HepG2 (cell line): ENCODE data around the gene KCTD6. TPM values are rescaled to one million over a fixed set of nuclear protein-coding genes. Genes with fewer than 3 reads are reported as not detected.

Experiments
- ESRRA ChIP-seq: sonication (generic); formaldehyde crosslinking; IDR thresholded peaks from 2 replicates; pipeline ENCODE4 v1.5.1; 2020; ENCODE audit warnings: mild to moderate bottlenecking, low read depth, missing genetic modification reagents
- LCORL ChIP-seq, 2 experiments: fragments of 450-650 bp in 1 of 2; sonication (generic) in 1 of 2; formaldehyde crosslinking in 1 of 2; IDR thresholded peaks; 2 replicates each; pipeline versions ENCODE4 v1.5.0 to v1.6.1; 2017 to 2020; ENCODE audit warnings: antibody characterized with exemption in 1 of 2, missing genetic modification reagents in 1 of 2
- NR2C2 ChIP-seq: sonication (generic); formaldehyde crosslinking; IDR thresholded peaks from 2 replicates; pipeline ENCODE4 v1.4.0; 2020; ENCODE audit warnings: missing genetic modification reagents, mild to moderate bottlenecking, moderate library complexity, borderline replicate concordance
- PHF21A ChIP-seq: sonication (generic); formaldehyde crosslinking; IDR thresholded peaks from 2 replicates; pipeline ENCODE4 v1.5.0; 2020; ENCODE audit warnings: mild to moderate bottlenecking, missing genetic modification reagents
- THYN1 ChIP-seq: sonication (generic); formaldehyde crosslinking; IDR thresholded peaks from 2 replicates; pipeline ENCODE4 v1.8.1; 2023; ENCODE audit warnings: low read depth, mild to moderate bottlenecking, moderate library complexity, missing genetic modification reagents, borderline replicate concordance
- YEATS4 ChIP-seq: sonication (generic); formaldehyde crosslinking; IDR thresholded peaks from 2 replicates; pipeline ENCODE4 v1.4.0; 2020; ENCODE audit warnings: missing genetic modification reagents, borderline replicate concordance
- ZNF205 ChIP-seq: IDR thresholded peaks from 2 replicates; pipeline ENCODE4 v1.6.1; 2018; ENCODE audit warnings: missing biosample characterization, missing genetic modification reagents
- polyA plus RNA-seq, 8 experiments: library from polyadenylated mRNA; depleted of rRNA in 3 of 8; stranded (reverse) in 7 of 8; unstranded in 1 of 8; fragments of >200 nt; fragmentation: Illumina TruSeq in 4 of 8; extraction: Trizol in 4 of 8; gene quantifications; 2 replicates each; pipeline versions ENCODE4 v1.2.1 to v1.2.3, GENCODE V29; 2011 to 2016; ENCODE audit warnings: low read depth in 4 of 8, missing spikeins in 1 of 8, mixed read lengths in 1 of 8; ENCODE audit not compliant: insufficient read depth in 1 of 8
- total RNA-seq, 5 experiments: library from RNA; depleted of rRNA; stranded (reverse); fragments of >200 nt; fragmentation: Illumina TruSeq; extraction: Trizol; gene quantifications; 2 replicates each; pipeline ENCODE4 v1.2.3, GENCODE V29; 2016; ENCODE audit warnings: low read depth in 1 of 5
- TF ChIP-seq, protein P1 (sequence below): sonication (generic); formaldehyde crosslinking; IDR thresholded peaks from 2 replicates; pipeline ENCODE4 v1.4.0; 2020; ENCODE audit warnings: missing genetic modification reagents, borderline replicate concordance
- TF ChIP-seq, protein P2 (sequence below): IDR thresholded peaks from 2 replicates; pipeline ENCODE4 v1.4.0; 2020; ENCODE audit warnings: mild to moderate bottlenecking, missing genetic modification reagents
- TF ChIP-seq, protein P3 (sequence below): IDR thresholded peaks from 2 replicates; pipeline ENCODE4 v1.6.1; 2012; ENCODE audit warnings: inconsistent platforms
- TF ChIP-seq, protein P4 (sequence below): sonication (generic); formaldehyde crosslinking; IDR thresholded peaks from 2 replicates; pipeline ENCODE4 v1.5.1; 2020; ENCODE audit warnings: mild to moderate bottlenecking, missing genetic modification reagents, borderline replicate concordance

Gene KCTD6
- total and polyA plus RNA-seq, 2 of the 13 experiments (the other 11 are each of a cell fraction or from before 2014, with no cell fraction given), result 13.4 to 14.2 TPM

DNA sequence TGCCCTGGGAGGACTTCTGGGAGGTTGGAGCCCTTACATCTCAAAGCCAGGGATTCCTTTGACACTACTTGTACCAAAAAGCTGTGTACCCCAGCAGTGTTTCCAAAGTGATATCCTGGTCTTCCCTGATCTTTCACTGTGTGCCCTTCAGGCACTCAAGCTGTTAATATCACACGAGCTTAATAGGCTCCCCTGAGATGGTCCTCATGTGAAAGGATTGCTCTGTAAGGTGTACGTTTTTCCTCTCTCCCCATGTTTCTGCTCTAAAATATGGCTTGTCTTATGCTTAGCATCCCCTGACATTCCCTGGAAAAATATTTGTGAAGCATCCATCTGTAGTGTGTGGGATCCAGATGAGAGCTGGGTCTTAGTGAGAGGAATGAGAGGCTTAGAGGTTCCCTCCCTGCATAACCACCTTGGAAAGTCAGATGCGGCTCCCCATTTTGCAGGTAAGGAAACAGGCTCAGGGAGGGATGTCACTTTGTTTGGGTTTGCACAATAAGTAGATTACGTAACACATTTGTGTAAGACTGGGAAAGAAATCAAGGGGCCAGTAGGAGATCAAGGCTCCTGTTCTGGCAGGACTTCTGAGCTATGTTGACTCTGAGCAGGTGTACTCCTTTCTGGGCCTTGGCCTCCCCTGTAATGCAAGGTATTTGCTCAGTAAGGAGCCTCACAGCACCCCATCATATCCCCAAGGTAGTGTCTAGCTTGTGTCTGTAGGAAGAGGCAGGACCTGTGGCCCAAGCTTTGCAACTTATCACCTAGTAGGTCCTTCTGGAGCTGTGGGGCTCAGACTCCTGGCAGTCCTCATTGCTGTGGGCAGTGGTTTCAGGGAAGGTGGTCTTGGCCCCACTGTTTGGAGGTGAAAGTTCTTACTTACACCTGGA lies 45.8 kb downstream of the KCTD6 start (continued):
- TF ChIP-seq, protein P1, sequence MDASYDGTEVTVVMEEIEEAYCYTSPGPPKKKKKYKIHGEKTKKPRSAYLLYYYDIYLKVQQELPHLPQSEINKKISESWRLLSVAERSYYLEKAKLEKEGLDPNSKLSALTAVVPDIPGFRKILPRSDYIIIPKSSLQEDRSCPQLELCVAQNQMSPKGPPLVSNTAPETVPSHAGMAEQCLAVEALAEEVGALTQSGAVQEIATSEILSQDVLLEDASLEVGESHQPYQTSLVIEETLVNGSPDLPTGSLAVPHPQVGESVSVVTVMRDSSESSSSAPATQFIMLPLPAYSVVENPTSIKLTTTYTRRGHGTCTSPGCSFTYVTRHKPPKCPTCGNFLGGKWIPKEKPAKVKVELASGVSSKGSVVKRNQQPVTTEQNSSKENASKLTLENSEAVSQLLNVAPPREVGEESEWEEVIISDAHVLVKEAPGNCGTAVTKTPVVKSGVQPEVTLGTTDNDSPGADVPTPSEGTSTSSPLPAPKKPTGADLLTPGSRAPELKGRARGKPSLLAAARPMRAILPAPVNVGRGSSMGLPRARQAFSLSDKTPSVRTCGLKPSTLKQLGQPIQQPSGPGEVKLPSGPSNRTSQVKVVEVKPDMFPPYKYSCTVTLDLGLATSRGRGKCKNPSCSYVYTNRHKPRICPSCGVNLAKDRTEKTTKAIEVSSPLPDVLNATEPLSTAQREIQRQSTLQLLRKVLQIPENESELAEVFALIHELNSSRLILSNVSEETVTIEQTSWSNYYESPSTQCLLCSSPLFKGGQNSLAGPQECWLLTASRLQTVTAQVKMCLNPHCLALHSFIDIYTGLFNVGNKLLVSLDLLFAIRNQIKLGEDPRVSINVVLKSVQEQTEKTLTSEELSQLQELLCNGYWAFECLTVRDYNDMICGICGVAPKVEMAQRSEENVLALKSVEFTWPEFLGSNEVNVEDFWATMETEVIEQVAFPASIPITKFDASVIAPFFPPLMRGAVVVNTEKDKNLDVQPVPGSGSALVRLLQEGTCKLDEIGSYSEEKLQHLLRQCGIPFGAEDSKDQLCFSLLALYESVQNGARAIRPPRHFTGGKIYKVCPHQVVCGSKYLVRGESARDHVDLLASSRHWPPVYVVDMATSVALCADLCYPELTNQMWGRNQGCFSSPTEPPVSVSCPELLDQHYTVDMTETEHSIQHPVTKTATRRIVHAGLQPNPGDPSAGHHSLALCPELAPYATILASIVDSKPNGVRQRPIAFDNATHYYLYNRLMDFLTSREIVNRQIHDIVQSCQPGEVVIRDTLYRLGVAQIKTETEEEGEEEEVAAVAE (CRISPR knock-in tag), result no peak
- no peak for TF ChIP-seq LCORL (IDR thresholded peaks at IDR 0.05)
- no peak for TF ChIP-seq LCORL (CRISPR knock-in tag; IDR thresholded peaks at IDR 0.05)
- TF ChIP-seq ZNF205 (CRISPR knock-in tag), result no peak
- TF ChIP-seq, protein P2, sequence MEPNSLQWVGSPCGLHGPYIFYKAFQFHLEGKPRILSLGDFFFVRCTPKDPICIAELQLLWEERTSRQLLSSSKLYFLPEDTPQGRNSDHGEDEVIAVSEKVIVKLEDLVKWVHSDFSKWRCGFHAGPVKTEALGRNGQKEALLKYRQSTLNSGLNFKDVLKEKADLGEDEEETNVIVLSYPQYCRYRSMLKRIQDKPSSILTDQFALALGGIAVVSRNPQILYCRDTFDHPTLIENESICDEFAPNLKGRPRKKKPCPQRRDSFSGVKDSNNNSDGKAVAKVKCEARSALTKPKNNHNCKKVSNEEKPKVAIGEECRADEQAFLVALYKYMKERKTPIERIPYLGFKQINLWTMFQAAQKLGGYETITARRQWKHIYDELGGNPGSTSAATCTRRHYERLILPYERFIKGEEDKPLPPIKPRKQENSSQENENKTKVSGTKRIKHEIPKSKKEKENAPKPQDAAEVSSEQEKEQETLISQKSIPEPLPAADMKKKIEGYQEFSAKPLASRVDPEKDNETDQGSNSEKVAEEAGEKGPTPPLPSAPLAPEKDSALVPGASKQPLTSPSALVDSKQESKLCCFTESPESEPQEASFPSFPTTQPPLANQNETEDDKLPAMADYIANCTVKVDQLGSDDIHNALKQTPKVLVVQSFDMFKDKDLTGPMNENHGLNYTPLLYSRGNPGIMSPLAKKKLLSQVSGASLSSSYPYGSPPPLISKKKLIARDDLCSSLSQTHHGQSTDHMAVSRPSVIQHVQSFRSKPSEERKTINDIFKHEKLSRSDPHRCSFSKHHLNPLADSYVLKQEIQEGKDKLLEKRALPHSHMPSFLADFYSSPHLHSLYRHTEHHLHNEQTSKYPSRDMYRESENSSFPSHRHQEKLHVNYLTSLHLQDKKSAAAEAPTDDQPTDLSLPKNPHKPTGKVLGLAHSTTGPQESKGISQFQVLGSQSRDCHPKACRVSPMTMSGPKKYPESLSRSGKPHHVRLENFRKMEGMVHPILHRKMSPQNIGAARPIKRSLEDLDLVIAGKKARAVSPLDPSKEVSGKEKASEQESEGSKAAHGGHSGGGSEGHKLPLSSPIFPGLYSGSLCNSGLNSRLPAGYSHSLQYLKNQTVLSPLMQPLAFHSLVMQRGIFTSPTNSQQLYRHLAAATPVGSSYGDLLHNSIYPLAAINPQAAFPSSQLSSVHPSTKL (CRISPR knock-in tag), result peak; percentile 60
- 0 out of 2 replicates have a peak, but pooled peaks have one; percentile 45 for TF ChIP-seq ESRRA (CRISPR knock-in tag)
- TF ChIP-seq THYN1 (CRISPR knock-in tag), result 0 out of 2 replicates have a peak, but pooled peaks have one; percentile 54
- TF ChIP-seq, protein P3, sequence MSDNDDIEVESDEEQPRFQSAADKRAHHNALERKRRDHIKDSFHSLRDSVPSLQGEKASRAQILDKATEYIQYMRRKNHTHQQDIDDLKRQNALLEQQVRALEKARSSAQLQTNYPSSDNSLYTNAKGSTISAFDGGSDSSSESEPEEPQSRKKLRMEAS, result peak; percentile 11; the same call in 1 of the 2 replicates
- TF ChIP-seq, protein P4, sequence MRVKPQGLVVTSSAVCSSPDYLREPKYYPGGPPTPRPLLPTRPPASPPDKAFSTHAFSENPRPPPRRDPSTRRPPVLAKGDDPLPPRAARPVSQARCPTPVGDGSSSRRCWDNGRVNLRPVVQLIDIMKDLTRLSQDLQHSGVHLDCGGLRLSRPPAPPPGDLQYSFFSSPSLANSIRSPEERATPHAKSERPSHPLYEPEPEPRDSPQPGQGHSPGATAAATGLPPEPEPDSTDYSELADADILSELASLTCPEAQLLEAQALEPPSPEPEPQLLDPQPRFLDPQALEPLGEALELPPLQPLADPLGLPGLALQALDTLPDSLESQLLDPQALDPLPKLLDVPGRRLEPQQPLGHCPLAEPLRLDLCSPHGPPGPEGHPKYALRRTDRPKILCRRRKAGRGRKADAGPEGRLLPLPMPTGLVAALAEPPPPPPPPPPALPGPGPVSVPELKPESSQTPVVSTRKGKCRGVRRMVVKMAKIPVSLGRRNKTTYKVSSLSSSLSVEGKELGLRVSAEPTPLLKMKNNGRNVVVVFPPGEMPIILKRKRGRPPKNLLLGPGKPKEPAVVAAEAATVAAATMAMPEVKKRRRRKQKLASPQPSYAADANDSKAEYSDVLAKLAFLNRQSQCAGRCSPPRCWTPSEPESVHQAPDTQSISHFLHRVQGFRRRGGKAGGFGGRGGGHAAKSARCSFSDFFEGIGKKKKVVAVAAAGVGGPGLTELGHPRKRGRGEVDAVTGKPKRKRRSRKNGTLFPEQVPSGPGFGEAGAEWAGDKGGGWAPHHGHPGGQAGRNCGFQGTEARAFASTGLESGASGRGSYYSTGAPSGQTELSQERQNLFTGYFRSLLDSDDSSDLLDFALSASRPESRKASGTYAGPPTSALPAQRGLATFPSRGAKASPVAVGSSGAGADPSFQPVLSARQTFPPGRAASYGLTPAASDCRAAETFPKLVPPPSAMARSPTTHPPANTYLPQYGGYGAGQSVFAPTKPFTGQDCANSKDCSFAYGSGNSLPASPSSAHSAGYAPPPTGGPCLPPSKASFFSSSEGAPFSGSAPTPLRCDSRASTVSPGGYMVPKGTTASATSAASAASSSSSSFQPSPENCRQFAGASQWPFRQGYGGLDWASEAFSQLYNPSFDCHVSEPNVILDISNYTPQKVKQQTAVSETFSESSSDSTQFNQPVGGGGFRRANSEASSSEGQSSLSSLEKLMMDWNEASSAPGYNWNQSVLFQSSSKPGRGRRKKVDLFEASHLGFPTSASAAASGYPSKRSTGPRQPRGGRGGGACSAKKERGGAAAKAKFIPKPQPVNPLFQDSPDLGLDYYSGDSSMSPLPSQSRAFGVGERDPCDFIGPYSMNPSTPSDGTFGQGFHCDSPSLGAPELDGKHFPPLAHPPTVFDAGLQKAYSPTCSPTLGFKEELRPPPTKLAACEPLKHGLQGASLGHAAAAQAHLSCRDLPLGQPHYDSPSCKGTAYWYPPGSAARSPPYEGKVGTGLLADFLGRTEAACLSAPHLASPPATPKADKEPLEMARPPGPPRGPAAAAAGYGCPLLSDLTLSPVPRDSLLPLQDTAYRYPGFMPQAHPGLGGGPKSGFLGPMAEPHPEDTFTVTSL (CRISPR knock-in tag), result peak; percentile 15; the same call in 1 of the 2 replicates
- TF ChIP-seq PHF21A (CRISPR knock-in tag), result 0 out of 2 replicates have a peak, but pooled peaks have one; percentile 2
- no peak for TF ChIP-seq NR2C2 (CRISPR knock-in tag)
- TF ChIP-seq YEATS4 (CRISPR knock-in tag), result no peak
